Measurements from ENCODE around the gene MAP2K1.
"Not testable (repeated sequence)": the region's sequence is repeated elsewhere in the genome, so short reads cannot be mapped to it uniquely, and the experiment has no call there.

Gene MAP2K1

GRCh38 chr15:66386204-66387123, at the start of gene MAP2K1:
Gene MAP2K1 (plus strand): TSS chr15:66386912. CDS start chr15:66387348, 436 bp downstream.
- peak within 1 kb of the TSS; percentile 96 for H3K27ac ChIP-seq
- peak; percentile 79 for DNase-seq (ENCODE audit: low read depth, low spot score)

GRCh38 chr15:66348530-66348929, 38.2 kb upstream of the MAP2K1 start:
- not testable (repeated sequence) for H3K27ac ChIP-seq; DNase-seq (ENCODE audit: low read depth, low spot score)

GRCh38 chr15:66356077-66356358, 30.7 kb upstream of the MAP2K1 start:
- no peak for DNase-seq (ENCODE audit: low read depth, low spot score)
- peak overlapping the region; percentile 33 for H3K27ac ChIP-seq

- H3K27ac ChIP-seq: peak within 1 kb of the TSS; percentile 33
- peak; percentile 55 for DNase-seq (ENCODE audit: low read depth, low spot score)
Observed at GRCh38 chr15:66356359-66357236, 30.1 kb upstream of the MAP2K1 start, which contains the start of gene TIPIN. Gene TIPIN (minus strand): TSS chr15:66356685. CDS start chr15:66352947, 3,738 bp downstream.

GRCh38 chr15:66359740-66360139, 27.0 kb upstream of the MAP2K1 start:
- peak overlapping the region; percentile 91 for H3K27ac ChIP-seq
- DNase-seq (ENCODE audit: low read depth, low spot score): peak; percentile 79

GRCh38 chr15:66361745-66362460, 24.8 kb upstream of the MAP2K1 start:
- H3K27ac ChIP-seq; DNase-seq (ENCODE audit: low read depth, low spot score): not testable (repeated sequence)

- H3K27ac ChIP-seq: no peak overlapping the region
- no peak for DNase-seq (ENCODE audit: low read depth, low spot score)
Observed at GRCh38 chr15:66362776-66363175, 23.9 kb upstream of the MAP2K1 start.

- no peak for DNase-seq (ENCODE audit: low read depth, low spot score)
- H3K27ac ChIP-seq: no peak overlapping the region
Observed at GRCh38 chr15:66364944-66365528, 21.7 kb upstream of the MAP2K1 start.

- peak overlapping the region; percentile 88 for H3K27ac ChIP-seq
- no peak for DNase-seq (ENCODE audit: low read depth, low spot score)
Observed at GRCh38 chr15:66369773-66370651, 16.7 kb upstream of the MAP2K1 start.

- DNase-seq (ENCODE audit: low read depth, low spot score): no peak
- no peak overlapping the region for H3K27ac ChIP-seq
Observed at GRCh38 chr15:66374179-66374578, 12.5 kb upstream of the MAP2K1 start.

- DNase-seq (ENCODE audit: low read depth, low spot score): no peak
Observed at GRCh38 chr15:66378814-66379430, 7.8 kb upstream of the MAP2K1 start.

GRCh38 chr15:66381376-66381775, 5.3 kb upstream of the MAP2K1 start:
- H3K27ac ChIP-seq; DNase-seq (ENCODE audit: low read depth, low spot score): not testable (repeated sequence)

More at GRCh38 chr15:66378814-66379430, 7.8 kb upstream of the MAP2K1 start:
- H3K27ac ChIP-seq: no peak overlapping the region

GRCh38 chr15:66387163-66388042, 691 bp downstream of the MAP2K1 start:
- DNase-seq (ENCODE audit: low read depth, low spot score): peak; percentile 29
- peak overlapping the region; percentile 96 for H3K27ac ChIP-seq

- DNase-seq (ENCODE audit: low read depth, low spot score): no peak
- peak overlapping the region; percentile 96 for H3K27ac ChIP-seq
Observed at GRCh38 chr15:66388043-66388363, 1.3 kb downstream of the MAP2K1 start.

GRCh38 chr15:66388576-66388975, 1.9 kb downstream of the MAP2K1 start:
- H3K27ac ChIP-seq: peak overlapping the region; percentile 96
- DNase-seq (ENCODE audit: low read depth, low spot score): no peak

GRCh38 chr15:66389098-66389858, 2.6 kb downstream of the MAP2K1 start:
- H3K27ac ChIP-seq: peak overlapping the region; percentile 96
- no peak for DNase-seq (ENCODE audit: low read depth, low spot score)

GRCh38 chr15:66389859-66390381, 3.2 kb downstream of the MAP2K1 start:
- DNase-seq (ENCODE audit: low read depth, low spot score): no peak
- H3K27ac ChIP-seq: peak overlapping the region; percentile 96
